ENCODE data around the gene REG4. TPM values are rescaled to one million over a fixed set of nuclear protein-coding genes. Genes with fewer than 3 reads are reported as not detected.
A peak's percentile ranks its signal among the peaks of the same experiment; 100 is the strongest.

The REG4 gene
- total RNA-seq, 3 donors from 2014 or later = 1.6 to 36.1 (median 9.3) TPM

DNA sequence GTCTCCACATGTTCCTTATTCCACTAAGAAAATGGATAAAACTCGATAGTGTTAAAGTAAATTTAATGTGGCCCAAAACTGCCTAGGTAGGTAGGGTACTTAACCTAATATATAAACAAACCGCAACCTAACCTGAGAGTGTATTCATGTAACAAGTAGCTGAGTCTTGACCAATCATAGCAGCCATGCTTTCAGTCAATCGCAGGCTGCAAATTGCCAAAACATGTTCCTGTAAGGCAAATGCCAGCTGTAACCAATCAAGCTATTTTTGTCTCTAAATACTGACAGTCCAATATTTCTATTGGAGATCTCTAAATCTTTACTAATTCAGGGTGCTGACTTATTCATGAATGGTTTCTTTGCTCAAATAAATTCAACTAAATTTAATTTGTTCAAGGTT lies 39.5 kb downstream of the REG4 start:
- Histone ChIP-seq H3K36me3 (ENCODE audit: low read depth) (no peaks in the 10 kb centered on the region), H3K4me3 (no peak overlapping the region), H3K4me1 (ENCODE audit: low read depth) (peaks cover 46% of the 10 kb centered on the region), H3K9me3 (no peaks in the 10 kb centered on the region)
- DNase-seq = no peak
- intact Hi-C loops (cut with DNase I, micrococcal nuclease) = no loop called here
- TF ChIP-seq, protein P1, sequence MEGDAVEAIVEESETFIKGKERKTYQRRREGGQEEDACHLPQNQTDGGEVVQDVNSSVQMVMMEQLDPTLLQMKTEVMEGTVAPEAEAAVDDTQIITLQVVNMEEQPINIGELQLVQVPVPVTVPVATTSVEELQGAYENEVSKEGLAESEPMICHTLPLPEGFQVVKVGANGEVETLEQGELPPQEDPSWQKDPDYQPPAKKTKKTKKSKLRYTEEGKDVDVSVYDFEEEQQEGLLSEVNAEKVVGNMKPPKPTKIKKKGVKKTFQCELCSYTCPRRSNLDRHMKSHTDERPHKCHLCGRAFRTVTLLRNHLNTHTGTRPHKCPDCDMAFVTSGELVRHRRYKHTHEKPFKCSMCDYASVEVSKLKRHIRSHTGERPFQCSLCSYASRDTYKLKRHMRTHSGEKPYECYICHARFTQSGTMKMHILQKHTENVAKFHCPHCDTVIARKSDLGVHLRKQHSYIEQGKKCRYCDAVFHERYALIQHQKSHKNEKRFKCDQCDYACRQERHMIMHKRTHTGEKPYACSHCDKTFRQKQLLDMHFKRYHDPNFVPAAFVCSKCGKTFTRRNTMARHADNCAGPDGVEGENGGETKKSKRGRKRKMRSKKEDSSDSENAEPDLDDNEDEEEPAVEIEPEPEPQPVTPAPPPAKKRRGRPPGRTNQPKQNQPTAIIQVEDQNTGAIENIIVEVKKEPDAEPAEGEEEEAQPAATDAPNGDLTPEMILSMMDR (IDR thresholded peaks at IDR 0.05) = no peak
- ATAC-seq = no peak

DNA sequence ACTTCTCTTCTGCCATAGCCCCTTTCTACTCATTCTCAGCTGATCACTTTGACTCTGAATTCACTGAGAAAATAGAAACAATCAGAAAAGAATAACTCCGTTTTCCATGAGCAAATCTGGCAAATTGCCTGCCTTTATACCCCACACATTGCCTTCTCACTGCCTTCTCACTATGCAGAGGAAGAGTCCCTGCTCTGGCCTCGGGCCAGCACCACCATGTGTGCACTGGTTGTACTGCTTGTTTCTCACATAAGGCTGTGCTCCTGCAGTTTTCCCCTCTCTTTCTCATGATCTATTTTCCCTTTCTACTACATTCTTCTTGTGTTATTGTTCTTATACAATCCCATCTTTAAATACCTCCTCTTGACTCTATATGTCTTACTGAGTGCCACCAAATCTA lies 40.2 kb downstream of the REG4 start:
- Histone ChIP-seq H3K4me3 (no peak overlapping the region), H3K4me1 (ENCODE audit: low read depth) (peaks cover 42% of the 10 kb centered on the region), H3K36me3 (ENCODE audit: low read depth) (no peaks in the 10 kb centered on the region), H3K9me3 (no peaks in the 10 kb centered on the region)
- intact Hi-C loops (cut with DNase I, micrococcal nuclease) = no loop called here
- TF ChIP-seq, protein P1 (IDR thresholded peaks at IDR 0.05) = no peak
- DNase-seq (peak in 1 of 3 donors; percentile 67), ATAC-seq (no peak)

DNA sequence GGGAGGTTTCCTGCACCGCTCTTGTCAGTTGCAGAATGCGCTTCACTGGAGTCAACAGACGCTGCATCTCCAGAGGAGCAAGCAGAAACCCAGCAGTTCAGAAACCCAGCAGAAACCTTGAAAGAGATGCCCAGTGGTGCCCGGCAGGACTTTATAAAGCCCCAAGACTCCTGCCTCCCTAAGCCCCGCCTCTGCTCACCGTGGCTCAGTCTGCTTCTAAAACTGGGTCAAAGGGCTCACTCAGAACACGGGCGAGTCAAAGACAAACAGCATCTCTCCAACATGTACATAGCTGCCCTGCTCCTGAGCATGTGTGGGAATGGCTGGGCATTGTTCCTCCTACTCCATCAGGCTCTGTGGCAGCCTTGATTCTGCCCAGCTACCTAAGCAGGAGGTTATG lies 42.5 kb downstream of the REG4 start, which contains the start of gene HMGCS2:
Gene HMGCS2, minus strand, starts transcription at position 128 of the 400 bp plus-strand sequence. Its CDS starts 61 bp downstream, at position 67.
- DNase-seq (peak; percentile 80 to 90 (median 87)), ATAC-seq (peak; percentile 85)
- Histone ChIP-seq H3K4me3 (peak within 1 kb of the TSS; percentile 4), H3K9me3 (no peaks in the 10 kb centered on the region), H3K36me3 (ENCODE audit: low read depth) (no peaks in the 10 kb centered on the region), H3K4me1 (ENCODE audit: low read depth) (peaks cover 30% of the 10 kb centered on the region)
- TF ChIP-seq, protein P1 (IDR thresholded peaks at IDR 0.05) = no peak
- intact Hi-C loops (cut with DNase I, micrococcal nuclease) = no loop called here

DNA sequence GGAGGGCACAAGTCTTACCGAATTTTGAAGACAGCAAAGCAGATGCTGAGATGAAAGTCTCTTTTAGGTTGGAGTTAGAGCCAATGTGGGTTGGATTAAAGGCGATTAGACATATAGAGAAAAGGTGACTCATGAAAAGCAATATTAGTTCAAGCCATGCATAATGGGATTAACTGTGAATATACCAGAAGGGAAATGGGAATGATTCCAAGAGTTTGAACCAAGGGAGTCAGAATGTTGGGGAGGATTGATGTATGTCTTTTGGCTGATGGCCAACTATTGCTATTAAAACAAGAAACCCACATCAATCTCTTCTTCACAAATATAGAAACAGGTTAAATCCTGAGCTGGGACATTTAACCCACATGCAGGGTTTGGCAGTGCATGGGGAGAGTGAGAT lies 43.8 kb downstream of the REG4 start:
- ATAC-seq (no peak), DNase-seq (no peak)
- TF ChIP-seq, protein P1 (IDR thresholded peaks at IDR 0.05) = no peak
- no peak overlapping the region for H3K4me3 ChIP-seq
- intact Hi-C loops (cut with DNase I, micrococcal nuclease) = no loop called here
- H3K4me1 ChIP-seq (ENCODE audit: low read depth) = peaks cover 19% of the 10 kb centered on the region
- H3K9me3 ChIP-seq = no peaks in the 10 kb centered on the region
- H3K36me3 ChIP-seq (ENCODE audit: low read depth) = no peaks in the 10 kb centered on the region

DNA sequence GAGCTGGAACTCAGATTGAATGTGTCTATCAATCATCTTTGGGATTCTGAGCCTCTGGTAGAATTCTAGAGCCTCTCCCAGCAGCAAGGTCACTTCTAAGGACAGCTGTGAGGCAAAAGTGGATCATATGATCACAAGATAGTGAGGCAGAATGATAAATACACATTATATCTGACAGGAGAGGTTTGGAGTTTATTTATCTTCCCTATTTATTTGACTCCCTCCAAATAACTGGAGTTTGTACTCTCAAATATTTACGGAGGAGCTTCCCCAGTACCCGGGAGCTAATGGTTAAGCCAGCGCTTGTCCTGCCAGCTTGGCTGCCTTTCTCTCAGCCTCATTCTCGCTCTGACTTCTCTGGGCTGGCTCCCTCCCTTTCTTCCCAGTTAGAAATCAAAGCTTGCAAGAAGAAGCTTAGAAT lies 44.9 kb downstream of the REG4 start:
- DNase-seq (peak in 1 of 3 donors; percentile 70), ATAC-seq (peak; percentile 63)
- intact Hi-C loops (cut with DNase I, micrococcal nuclease) = no loop called here
- H3K36me3 ChIP-seq (ENCODE audit: low read depth) = no peaks in the 10 kb centered on the region
- no peak overlapping the region for H3K4me3 ChIP-seq
- TF ChIP-seq, protein P1 (IDR thresholded peaks at IDR 0.05) = no peak
- no peaks in the 10 kb centered on the region for H3K9me3 ChIP-seq
- H3K4me1 ChIP-seq (ENCODE audit: low read depth) = peaks cover 10% of the 10 kb centered on the region

DNA sequence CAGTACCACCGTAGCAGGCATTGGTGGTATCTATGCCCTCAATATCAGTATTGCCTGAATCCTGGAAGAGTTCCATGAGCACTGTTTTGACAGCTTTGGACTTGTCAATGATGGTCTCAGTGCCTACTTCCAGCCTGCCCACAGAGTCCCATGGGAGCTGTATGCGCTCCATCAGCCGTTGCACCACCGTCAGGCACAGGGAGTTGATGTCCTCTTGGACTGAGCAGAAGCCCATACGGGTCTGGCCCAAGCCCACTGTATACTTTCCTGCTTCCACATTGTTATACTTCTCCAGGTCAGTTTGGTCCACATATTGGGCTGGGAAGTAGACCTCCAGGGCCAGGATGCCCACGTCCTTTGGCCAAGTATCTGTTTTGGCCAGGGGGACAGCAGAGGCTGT lies 47.0 kb downstream of the REG4 start:
- intact Hi-C loops (cut with DNase I, micrococcal nuclease) = no loop called here
- Histone ChIP-seq H3K4me1 (ENCODE audit: low read depth) (peaks cover 5% of the 10 kb centered on the region), H3K9me3 (no peaks in the 10 kb centered on the region), H3K4me3 (no peak overlapping the region), H3K36me3 (ENCODE audit: low read depth) (no peaks in the 10 kb centered on the region)
- ATAC-seq (no peak), DNase-seq (no peak)
- TF ChIP-seq, protein P1 (IDR thresholded peaks at IDR 0.05) = no peak

All from mucosa of descending colon (tissue), 3 donors.